Thyroid gland (tissue), 4 donors: ENCODE results near the gene KCNAB2.

ENCODE experiments used
- CTCF ChIP-seq, 6 experiments: fragments of 200-600 bp in 3 of 6; fragments of 450-650 bp in 3 of 6; sonication (generic) in 3 of 6; IDR thresholded peaks; one replicate each; pipeline ENCODE4 v1.5.1; 2016 to 2019; ENCODE audit warnings: antibody characterized with exemption in 6 of 6, mild to moderate bottlenecking in 2 of 6, inconsistent platforms in 1 of 6, moderate library complexity in 1 of 6
- POLR2A ChIP-seq, 2 donors: fragments of 450-650 bp; IDR thresholded peaks; one replicate each; pipeline ENCODE4 v1.6.1; 2017; ENCODE audit warnings: antibody characterized with exemption in 2 of 2, mild to moderate bottlenecking in 2 of 2, moderate library complexity in 1 of 2

GRCh38 chr1:6148497-6149241 is 103.0 kb downstream of the KCNAB2 start:
- TF ChIP-seq CTCF (IDR thresholded peaks at IDR 0.05) (no peak), POLR2A (IDR thresholded peaks at IDR 0.05) (no peak)
